Stomach (tissue), 9 donors: Measurements from ENCODE around the gene CD82. TPM values are rescaled to one million over a fixed set of nuclear protein-coding genes. Genes with fewer than 3 reads are reported as not detected.
"Not testable (repeated sequence)": the region's sequence is repeated elsewhere in the genome, so short reads cannot be mapped to it uniquely, and the experiment has no call there.

Experiments used
- DNase-seq, 2 donors: peaks; one replicate each; pipeline versions ENCODE4 v3.0.0 to v3.0.0-alpha.2; 2013 to 2019
- H3K27ac ChIP-seq, 5 donors: fragments of 200-600 bp in 4 of 5; sonication (generic) in 4 of 5; one replicate each; pipeline ENCODE4 v1.5.1; 2013 to 2019; ENCODE audit warnings: mild to moderate bottlenecking in 1 of 5, moderate library complexity in 1 of 5
- H3K27me3 ChIP-seq, 3 donors: fragments of 200-600 bp; sonication (generic); one replicate each; pipeline ENCODE4 v1.5.1; 2017 to 2019; ENCODE audit warnings: mixed run types in 1 of 3
- H3K36me3 ChIP-seq, 4 donors: fragments of 200-600 bp; sonication (generic); 1 replicate in 3 of 4; 2 replicates in 1 of 4; pipeline ENCODE4 v1.5.1; 2016 to 2019
- H3K4me1 ChIP-seq, 4 donors: fragments of 200-600 bp; sonication (generic); one replicate each; pipeline ENCODE4 v1.5.1; 2016 to 2019
- H3K4me3 ChIP-seq, 4 donors: fragments of 200-600 bp; sonication (generic) in 3 of 4; one replicate each; pipeline ENCODE4 v1.5.1; 2016 to 2019; ENCODE audit warnings: mild to moderate bottlenecking in 1 of 4
- H3K9me3 ChIP-seq, 4 donors: fragments of 200-600 bp; sonication (generic); one replicate each; pipeline ENCODE4 v1.5.1; 2016 to 2019
- CTCF ChIP-seq, 7 experiments: fragments of 450-650 bp in 4 of 7; fragments of 200-600 bp in 3 of 7; sonication (generic) in 3 of 7; IDR thresholded peaks; one replicate each; pipeline ENCODE4 v1.5.1; 2016 to 2019; ENCODE audit warnings: antibody characterized with exemption in 7 of 7, control low read depth in 2 of 7, mild to moderate bottlenecking in 1 of 7
- EP300 ChIP-seq: sonication (generic); formaldehyde crosslinking; IDR thresholded peaks from one replicate; pipeline ENCODE4 v1.6.1; 2017; ENCODE audit warnings: antibody characterized with exemption
- POLR2A ChIP-seq, 4 donors: fragments of 450-650 bp; IDR thresholded peaks; one replicate each; pipeline ENCODE4 v1.6.1; 2016; ENCODE audit warnings: antibody characterized with exemption in 4 of 4, control low read depth in 2 of 4, mild to moderate bottlenecking in 1 of 4, moderate library complexity in 1 of 4
- POLR2AphosphoS5 ChIP-seq, 3 donors: sonication (generic); formaldehyde crosslinking; IDR thresholded peaks; one replicate each; pipeline ENCODE4 v1.6.1; 2016; ENCODE audit warnings: antibody characterized with exemption in 3 of 3
- WGBS, 5 donors: extraction: QIAGEN DNeasy Blood & Tissue Kit in 3 of 5; methylation state at CpG; one replicate each; pipeline versions ENCODE4 v1.1.5 to v1.1.7; 2013 to 2018; 5-methylcytosine and 5-hydroxymethylcytosine counted together
- intact Hi-C: fragments of 100-400 bp; cut with DNase I; formaldehyde crosslinking; loops from one replicate; pipeline ENCODE4 v1.15.1; 2023; ENCODE audit warnings: low total_unique reads
- polyA plus RNA-seq, 3 donors: library from polyadenylated mRNA; stranded (reverse); fragments of 200-250 nt; gene quantifications; one replicate each; pipeline ENCODE4 v1.2.3, GENCODE V29; 2013
- total RNA-seq, 5 donors: library from RNA; depleted of rRNA; stranded (reverse); fragments of >200 nt; gene quantifications; one replicate each; pipeline versions ENCODE4 v1.1.0 to v1.2.3, GENCODE V29; 2014 to 2016
- donor health status: healthy with polysubstance abuse.
- donor health status: Bipolar disorder and iron deficiency.
- donor health status: healthy.

The CD82 gene
- total and polyA plus RNA-seq, 8 donors, result 0.58 to 54.4 (median 25.3) TPM

GRCh38 chr11:44638032-44638431, 72.6 kb downstream of the CD82 start:
- TF ChIP-seq EP300, result no peak
- no peak for TF ChIP-seq CTCF (IDR thresholded peaks at IDR 0.05)
- no peak for TF ChIP-seq POLR2AphosphoS5 (IDR thresholded peaks at IDR 0.05)
- TF ChIP-seq POLR2A (IDR thresholded peaks at IDR 0.05), result no peak
- Histone ChIP-seq H3K9me3 (peaks cover 0 to 11% (median 8%) of the 10 kb centered on the region in 4 donors), H3K27ac (no peak overlapping the region), H3K36me3 (no peaks in the 10 kb centered on the region), H3K27me3 (peaks cover 0 to 26% (median 0%) of the 10 kb centered on the region in 3 donors), H3K4me3 (no peak overlapping the region), H3K4me1 (peaks cover 0 to 17% (median 10%) of the 10 kb centered on the region in 4 donors)
- DNase-seq, result peak; percentile 2 to 24
- 68 to 83% (median 76%) methylated on average over 7 of the region's 7 CpGs for WGBS, 5 donors
- intact Hi-C loops, result no loop called here

GRCh38 chr11:44643217-44643616, 77.8 kb downstream of the CD82 start:
- Histone ChIP-seq H3K4me3 (no peak overlapping the region), H3K4me1 (no peaks in the 10 kb centered on the region), H3K27me3 (no peaks in the 10 kb centered on the region), H3K36me3 (no peaks in the 10 kb centered on the region), H3K27ac (no peak overlapping the region), H3K9me3 (peaks cover 0 to 30% (median 18%) of the 10 kb centered on the region in 4 donors)
- intact Hi-C loops, result no loop called here
- no peak for DNase-seq
- TF ChIP-seq EP300 (no peak), POLR2AphosphoS5 (IDR thresholded peaks at IDR 0.05) (no peak), CTCF (IDR thresholded peaks at IDR 0.05) (no peak), POLR2A (IDR thresholded peaks at IDR 0.05) (no peak)
- 48 to 68% (median 63%) methylated on average over 1 of the region's 1 CpG for WGBS, 5 donors

GRCh38 chr11:44645827-44646226, 80.4 kb downstream of the CD82 start:
- no peaks in the 10 kb centered on the region for H3K27me3 ChIP-seq
- no peaks in the 10 kb centered on the region for H3K36me3 ChIP-seq
- TF ChIP-seq EP300, result no peak
- TF ChIP-seq POLR2A (IDR thresholded peaks at IDR 0.05), result no peak
- no peak for TF ChIP-seq POLR2AphosphoS5 (IDR thresholded peaks at IDR 0.05)
- TF ChIP-seq CTCF (IDR thresholded peaks at IDR 0.05), result no peak
- WGBS, 5 donors, result 58 to 70% (median 66%) methylated on average over 3 of the region's 3 CpGs
- no peaks in the 10 kb centered on the region for H3K4me1 ChIP-seq
- H3K27ac ChIP-seq, result no peak overlapping the region
- peaks cover 0 to 30% (median 18%) of the 10 kb centered on the region in 4 donors for H3K9me3 ChIP-seq
- H3K4me3 ChIP-seq, result no peak overlapping the region
- intact Hi-C loops, result no loop called here
- no peak for DNase-seq

GRCh38 chr11:44647255-44647955, 81.9 kb downstream of the CD82 start:
- intact Hi-C loops, DNase-seq, H3K4me3 ChIP-seq, H3K27me3 ChIP-seq, H3K36me3 ChIP-seq, H3K27ac ChIP-seq, H3K4me1 ChIP-seq: not testable (repeated sequence)
- H3K9me3 ChIP-seq, result peaks cover 0 to 25% (median 15%) of the 10 kb centered on the region in 4 donors
- 62 to 71% (median 66%) methylated on average over 6 of the region's 6 CpGs for WGBS, 5 donors

GRCh38 chr11:44648109-44648508, 82.6 kb downstream of the CD82 start:
- TF ChIP-seq CTCF (IDR thresholded peaks at IDR 0.05) (no peak), POLR2A (IDR thresholded peaks at IDR 0.05) (no peak), EP300 (no peak), POLR2AphosphoS5 (IDR thresholded peaks at IDR 0.05) (no peak)
- Histone ChIP-seq H3K36me3 (no peaks in the 10 kb centered on the region), H3K27me3 (peaks cover 0 to 14% (median 0%) of the 10 kb centered on the region in 3 donors), H3K4me3 (no peak overlapping the region), H3K9me3 (peaks cover 0 to 18% (median 9%) of the 10 kb centered on the region in 4 donors), H3K4me1 (no peaks in the 10 kb centered on the region), H3K27ac (no peak overlapping the region)
- WGBS, 5 donors, result 53 to 77% (median 75%) methylated on average over 1 of the region's 1 CpG
- no peak for DNase-seq
- intact Hi-C loops, result no loop called here
